AG09309 (cell line): ENCODE data around the gene SMIM13.

Experiments used
- DNase-seq: peaks from one replicate; pipeline ENCODE4 v3.0.0-alpha.2; 2010; ENCODE audit warnings: low read depth
- H3K4me3 ChIP-seq: 2 replicates; pipeline ENCODE4 v1.5.1; 2011; ENCODE audit warnings: mild to moderate bottlenecking, low read depth, low read length, moderate library complexity; ENCODE audit not compliant: control insufficient read depth
- CTCF ChIP-seq: IDR thresholded peaks from 2 replicates; pipeline ENCODE4 v1.5.1; 2011; ENCODE audit warnings: mild to moderate bottlenecking, low read depth, low read length, inconsistent platforms; ENCODE audit not compliant: insufficient read depth, control insufficient read depth; ENCODE audit errors: missing control alignments

Gene SMIM13

DNA sequence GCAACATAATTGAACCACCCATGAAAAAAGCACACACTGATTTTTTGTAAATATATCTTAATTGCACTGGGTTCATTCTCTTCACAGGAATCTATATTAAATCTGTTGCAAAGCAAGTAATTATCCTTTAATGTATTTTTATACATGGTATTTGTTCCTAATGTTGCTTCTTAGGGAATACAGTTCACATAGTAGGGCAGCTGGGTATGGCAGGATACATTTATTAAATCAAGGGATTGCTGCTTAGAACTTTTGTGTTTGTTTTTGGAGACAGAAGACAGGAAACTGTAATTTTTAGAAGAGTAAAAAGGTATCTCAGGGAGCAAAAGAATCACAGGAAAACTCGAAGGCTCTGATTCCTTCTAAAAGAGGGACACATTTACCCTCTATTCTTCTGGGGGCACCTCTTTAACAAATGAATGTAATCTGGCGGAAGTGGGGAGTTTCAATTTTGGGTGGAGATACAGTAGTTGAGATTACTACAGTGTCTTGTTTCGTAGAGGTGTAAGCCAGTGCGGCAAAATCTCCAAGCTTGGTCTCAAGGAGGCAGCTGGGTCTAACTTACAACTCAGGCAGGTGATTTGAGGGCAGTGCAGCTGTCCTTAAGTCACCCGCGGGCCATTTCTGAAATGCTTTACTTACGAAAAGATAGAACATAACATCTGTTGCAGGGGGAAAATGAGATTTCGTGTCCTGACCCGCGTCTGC is 812 bp upstream of the SMIM13 start:
- H3K4me3 ChIP-seq, result peak overlapping the region; percentile 78
- no peak for DNase-seq
- TF ChIP-seq CTCF, result no peak

GRCh38 chr6:11093376-11093625 is 333 bp upstream of the SMIM13 start:
- TF ChIP-seq CTCF, result no peak
- H3K4me3 ChIP-seq, result peak overlapping the region; percentile 78
- DNase-seq, result no peak

GRCh38 chr6:11094411-11094851 is 797 bp downstream of the SMIM13 start:
- DNase-seq, result no peak
- H3K4me3 ChIP-seq, result peak overlapping the region; percentile 78
- TF ChIP-seq CTCF, result no peak

DNA sequence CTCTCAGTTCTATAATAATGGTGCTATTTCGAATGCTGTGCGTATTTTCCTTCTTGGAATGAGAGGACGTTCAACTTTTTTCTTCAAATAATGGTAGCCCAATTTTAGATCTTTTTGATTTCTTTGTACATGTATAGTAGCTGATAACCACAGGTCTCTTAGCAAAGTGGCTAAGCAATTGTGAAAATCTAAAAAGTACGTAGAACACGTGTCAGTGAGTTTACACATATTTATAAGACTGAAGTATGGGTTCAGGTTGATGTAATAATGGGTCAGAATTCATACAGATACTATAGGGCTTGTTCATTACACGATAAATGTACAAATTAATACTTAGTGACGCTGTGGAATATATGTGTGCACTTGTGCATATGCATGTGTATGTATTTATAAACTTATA is 1.3 kb downstream of the SMIM13 start:
- TF ChIP-seq CTCF, result no peak
- peak overlapping the region; percentile 78 for H3K4me3 ChIP-seq
- DNase-seq, result no peak

DNA sequence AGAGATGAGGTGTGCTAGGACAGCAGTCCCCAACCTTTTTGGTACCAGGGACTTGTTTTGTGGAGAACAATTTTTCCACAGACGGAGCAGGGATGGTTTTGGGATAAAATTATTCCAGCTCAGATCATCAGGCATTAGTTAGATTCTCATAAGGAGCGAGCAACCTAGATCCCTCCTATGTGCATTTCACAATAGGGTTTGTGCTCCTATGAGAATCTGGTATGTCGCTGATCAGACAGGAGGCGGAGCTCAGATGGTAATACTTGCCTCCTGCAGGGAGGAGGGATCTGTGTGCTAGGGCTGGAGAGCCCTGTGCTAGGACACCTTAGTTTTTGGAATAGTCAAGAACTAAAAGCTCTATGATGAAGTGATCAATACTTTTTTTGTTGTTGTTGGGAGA is 2.5 kb downstream of the SMIM13 start:
- no peak overlapping the region for H3K4me3 ChIP-seq
- no peak for TF ChIP-seq CTCF
- DNase-seq, result peak; percentile 52

- no peak overlapping the region for H3K4me3 ChIP-seq
- no peak for TF ChIP-seq CTCF
- DNase-seq, result no peak
Observed at GRCh38 chr6:11097476-11097875, 3.8 kb downstream of the SMIM13 start.

GRCh38 chr6:11098004-11098403 is 4.4 kb downstream of the SMIM13 start:
- H3K4me3 ChIP-seq, result no peak overlapping the region
- DNase-seq, result no peak
- TF ChIP-seq CTCF, result no peak
